NCI-H345 (cell line): ENCODE measurements around the gene LOX.

ENCODE experiments used
- DNase-seq: peaks from one replicate; lab custom pipeline; 2025; lab: John Stamatoyannopoulos, UW

LOX gene

DNA sequence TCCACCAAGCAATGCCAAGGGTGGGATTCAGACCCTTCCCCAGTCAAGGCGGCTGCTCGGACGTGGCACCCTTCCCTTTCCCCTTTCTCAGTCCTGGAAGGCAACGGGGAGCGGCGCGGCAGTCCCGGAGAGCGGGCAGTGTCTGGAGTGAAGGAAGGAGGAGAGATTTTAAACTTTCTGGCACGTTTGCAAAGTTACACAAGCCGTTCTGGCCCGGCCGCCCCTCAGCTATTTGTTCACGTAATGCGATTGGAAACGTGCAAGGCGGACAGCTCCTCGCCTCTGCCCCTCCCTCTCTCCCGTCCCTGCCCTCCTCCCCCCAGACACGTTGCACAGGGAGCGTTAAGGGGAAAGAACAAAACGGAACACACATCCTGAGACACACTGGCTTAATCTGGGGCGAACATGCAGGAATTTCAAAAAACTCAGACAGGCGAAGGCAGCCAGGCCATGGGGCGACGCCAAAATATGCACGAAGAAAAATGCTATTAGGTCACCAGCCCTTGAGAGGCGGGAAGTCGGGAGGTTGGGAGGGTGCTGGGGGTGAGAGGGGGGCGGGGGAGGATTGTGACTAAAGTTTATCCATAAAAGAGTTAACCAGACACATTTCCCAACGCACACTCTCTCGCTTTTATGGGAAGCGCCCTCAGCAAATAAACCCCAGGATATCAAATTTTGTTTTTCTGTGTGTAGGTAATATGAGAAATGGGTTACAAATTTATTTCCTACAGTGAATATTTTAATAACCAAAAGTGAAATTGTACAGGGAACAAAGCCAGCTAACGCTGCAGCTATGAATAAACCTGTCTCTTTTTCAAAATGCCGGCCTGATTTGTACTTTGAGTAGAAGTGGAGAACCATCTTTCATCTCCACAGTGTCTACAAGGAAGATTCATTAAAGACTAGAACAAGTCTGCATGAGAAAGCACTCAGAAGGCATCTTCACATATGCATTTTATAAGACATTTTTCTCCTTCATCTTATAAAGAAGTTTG lies at the start of gene LOX:
LOX (minus strand) TSS at position 144 of the 995 bp plus-strand sequence. CDS start 274 bp downstream, outside the sequence.
- DNase-seq = no peak

DNA sequence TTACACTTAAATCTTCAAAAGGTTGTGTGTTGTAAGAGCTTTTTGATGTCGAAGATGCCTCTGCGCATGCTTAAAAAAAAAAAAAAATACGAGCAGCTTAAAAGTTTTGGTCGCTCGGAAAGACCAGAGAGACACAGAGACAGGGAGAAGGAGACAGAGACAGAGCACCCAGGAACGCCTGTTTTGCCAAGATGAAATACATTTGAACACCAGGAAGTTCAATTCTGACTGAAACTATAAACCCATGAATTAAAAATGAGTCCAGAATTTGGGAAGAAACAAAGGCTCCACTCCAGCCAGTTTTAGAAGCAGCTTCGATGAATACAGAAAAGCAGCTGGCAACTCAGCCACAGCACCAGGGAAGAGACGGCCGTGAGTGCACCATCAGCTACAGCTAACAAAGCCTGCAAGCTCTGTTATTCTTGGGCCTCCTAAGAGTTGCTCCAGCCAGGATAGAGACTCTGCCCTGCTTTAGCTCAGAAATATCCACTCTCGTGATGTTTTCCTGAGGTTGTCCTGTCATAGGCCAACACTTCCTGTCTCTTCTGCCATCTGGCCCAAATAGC lies 48.8 kb upstream of the LOX start:
- no peak for DNase-seq

GRCh38 chr5:122126177-122126755 lies 48.2 kb upstream of the LOX start:
- no peak for DNase-seq

- DNase-seq = no peak
These were observed 46.7 kb upstream of the LOX start for GRCh38 chr5:122124766-122125165.

DNA sequence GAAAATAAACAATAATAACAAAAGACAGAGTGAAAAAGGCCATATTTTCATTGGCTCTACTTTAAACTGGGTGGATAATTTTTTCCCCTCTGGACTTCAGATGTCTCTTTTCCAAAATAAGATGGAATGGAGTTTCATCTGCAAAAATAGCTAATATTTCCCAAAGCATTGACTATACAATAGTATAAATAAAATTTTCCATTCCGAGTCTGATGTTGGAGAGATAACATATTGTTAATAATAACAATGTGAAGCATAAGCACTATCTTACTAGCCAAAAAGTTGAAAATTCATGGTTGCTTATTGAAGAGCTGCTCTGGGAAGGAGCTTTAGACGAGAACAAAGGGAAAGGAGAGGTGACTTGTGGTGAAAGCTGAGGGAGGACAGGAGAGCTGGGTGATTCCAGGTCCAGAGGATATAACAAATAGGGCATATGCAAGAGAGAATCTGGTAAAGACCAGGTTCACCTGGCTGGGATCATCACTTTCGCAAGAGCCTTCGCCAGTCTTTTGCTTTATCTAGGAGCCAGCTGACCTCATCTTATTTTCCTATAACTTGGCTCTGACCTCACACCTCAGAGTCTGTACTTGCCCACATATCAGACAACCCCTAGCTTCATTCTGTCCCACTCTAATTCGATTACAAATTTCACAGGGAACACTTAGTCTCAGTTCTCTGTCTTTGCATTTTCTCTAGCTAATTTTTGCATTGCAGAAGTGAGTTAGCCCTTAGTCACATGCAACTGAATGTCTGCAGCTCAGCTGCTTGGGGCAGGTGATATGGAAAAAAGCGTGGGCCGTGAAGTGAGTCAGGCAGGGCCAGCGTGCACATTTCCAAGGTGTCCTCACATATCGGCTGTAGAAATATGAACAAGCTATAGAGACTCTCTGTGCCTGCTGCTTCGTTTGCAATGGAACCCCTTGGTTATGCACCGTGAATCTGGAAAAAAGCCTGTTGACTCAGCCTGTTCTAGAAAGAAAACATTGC lies 43.7 kb upstream of the LOX start:
- no peak for DNase-seq

DNA sequence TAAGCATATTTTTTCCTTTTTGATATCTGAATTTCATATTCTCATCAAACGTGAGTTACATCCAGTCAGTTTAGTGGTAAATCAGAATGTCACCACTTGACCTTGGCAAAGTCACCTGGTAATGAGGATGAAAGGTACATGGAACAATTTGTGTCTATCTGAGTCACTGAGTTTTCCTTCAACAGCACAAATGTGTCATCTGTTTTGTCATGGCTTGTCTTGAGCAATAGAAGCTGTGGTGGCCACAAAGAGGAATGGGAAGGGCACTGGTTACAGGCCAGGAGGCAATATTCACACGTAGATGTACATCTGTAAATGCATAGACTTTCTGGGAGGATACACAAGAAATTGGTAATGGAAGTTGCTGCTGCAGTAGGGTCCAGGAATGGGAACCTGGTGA lies 42.9 kb upstream of the LOX start:
- DNase-seq = no peak

- DNase-seq = no peak
These were observed 42.4 kb upstream of the LOX start for GRCh38 chr5:122120493-122120892.

- no peak for DNase-seq
These were observed 41.1 kb upstream of the LOX start for GRCh38 chr5:122119205-122119604.

DNA sequence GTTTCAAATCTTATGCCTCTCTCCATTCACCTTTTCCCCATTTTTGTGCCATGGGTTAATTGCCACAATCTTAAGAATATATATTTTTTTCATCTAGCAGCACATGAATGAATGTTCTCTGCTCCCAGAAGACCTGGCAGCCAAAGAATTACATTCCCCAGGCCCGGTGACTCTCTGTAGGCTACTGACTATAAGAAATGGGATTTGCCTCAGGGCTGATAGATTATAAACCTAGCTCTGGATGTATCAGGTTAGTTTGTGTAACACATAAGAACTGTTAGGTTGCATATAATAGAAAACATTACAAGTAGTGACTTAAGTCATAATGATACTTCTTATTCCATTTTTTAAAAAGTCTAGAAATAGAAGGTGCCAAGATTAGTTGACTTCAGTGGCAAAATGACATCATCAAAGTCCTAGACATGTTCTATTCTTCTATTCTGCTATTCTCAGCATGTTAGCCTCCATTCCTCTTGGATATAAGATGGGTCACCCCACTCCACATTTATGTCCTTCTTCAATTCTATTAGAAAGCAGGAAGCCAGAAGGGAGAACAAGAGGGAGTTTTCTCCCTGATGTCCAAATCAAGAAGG lies 40.4 kb upstream of the LOX start:
- no peak for DNase-seq

DNA sequence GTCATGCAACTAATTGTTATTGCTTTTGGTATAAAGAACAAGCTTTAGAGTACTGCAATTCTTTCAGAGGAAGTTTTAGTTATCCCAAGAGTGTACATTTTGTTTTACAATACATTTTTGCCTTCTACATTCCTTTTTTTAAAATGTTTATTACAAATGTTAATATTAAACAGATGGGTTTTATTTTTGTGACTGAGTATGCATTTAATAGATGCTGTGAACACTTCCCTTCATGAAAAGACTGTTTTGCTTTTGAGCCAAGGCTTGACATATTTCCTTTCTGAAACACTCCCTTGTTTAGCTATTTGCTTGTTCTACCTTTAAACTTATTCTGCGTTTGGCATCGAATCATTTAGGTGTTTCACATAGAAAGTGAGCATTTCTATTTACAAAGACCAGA lies 36.4 kb upstream of the LOX start:
- no peak for DNase-seq

DNA sequence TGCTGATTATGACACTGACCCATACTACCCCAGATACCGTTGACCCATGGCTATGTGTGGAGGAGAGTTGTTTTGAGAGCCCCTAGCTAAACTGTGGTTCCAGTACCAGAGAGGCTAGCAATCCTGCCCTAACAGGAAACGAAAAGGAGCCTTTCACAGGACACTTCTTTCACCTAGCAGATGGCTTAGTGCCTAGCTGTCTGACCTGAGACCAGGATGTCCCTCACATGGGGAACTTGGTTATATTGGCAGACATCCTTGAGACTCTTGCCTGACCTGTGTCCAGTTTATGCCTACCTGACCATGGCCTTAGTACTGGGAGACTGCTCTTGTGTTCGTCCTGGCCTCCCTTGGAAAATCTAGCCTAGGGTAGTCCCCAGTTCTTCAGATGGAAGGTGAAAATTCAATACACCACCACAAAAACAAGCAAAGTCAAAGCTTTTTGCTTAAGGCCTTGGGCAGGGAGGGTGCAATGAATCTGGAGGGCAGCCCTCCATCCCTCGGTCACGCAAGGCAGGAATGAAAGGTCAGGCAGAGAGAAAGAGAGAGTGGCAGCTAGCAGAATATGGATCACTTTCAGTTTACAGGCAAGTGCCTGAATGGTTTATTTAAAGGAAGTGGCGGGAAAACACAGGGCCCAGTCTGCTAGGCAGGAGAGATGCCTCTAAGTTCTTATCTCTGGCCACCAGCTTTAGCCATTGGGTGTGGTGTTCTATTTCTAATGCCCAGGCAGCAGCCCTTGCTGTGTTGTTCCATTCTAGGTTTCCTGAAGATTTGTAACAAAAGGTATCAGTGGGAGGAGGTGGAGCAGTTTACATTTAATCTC lies 34.9 kb upstream of the LOX start:
- DNase-seq = no peak

DNA sequence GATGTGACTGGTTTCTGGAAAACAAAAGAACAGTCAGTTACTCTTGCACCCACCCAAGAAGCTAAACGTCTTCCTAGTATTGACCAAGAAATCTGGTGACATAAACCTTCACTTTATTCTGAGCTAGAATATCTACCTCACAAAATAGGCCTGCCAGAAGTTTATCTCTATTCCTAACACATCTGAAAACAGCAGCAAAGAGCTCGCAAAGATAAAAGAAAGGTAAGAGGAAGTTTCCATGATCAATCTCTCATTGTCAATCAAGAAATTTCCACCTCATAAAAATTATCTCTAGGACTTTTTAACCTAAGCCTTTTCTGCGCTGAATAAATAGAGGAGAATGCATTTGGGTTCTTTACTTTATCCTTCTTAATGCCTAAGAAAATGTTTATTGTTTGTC lies 34.0 kb upstream of the LOX start:
- no peak for DNase-seq

DNA sequence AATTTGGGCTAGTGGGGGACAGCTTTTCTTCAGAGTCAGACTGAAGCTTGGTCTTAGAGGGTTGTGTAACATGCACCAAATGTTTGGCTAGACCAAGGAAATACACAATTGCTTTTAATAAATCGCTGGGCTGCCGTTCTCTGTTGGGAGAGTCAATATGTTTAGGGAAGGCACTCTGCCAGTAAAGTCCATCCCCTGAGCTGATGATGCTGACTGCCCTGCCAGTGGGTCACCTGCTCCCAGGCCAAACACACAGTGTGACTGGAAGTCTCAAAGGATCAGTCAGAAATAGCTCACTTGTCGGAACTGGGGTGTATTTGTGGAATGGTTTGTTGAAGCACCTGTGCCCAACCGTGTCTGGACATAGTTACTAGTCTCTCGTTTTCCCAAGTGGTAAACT lies 33.4 kb upstream of the LOX start:
- DNase-seq = no peak

- no peak for DNase-seq
These were observed 32.9 kb upstream of the LOX start for GRCh38 chr5:122110987-122111386.

DNA sequence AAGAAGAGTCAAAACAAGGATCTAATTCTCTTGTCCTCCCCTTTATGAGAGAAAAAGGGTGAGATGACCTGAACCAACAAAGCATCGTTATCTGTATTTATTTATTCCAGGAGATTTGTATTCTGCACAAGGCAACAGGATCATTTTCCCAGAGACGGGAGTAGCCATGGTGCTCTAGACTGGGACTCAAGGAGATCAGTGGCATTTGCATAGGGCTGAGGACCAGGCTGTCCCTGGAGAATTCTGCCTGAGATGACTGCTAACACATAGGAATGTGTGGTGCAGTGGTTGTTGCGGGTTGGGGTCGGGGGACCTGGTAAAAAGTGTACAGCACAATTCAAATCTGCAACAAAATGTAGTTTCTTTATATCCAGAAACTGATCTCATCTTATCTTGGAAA lies 29.0 kb upstream of the LOX start:
- no peak for DNase-seq

DNA sequence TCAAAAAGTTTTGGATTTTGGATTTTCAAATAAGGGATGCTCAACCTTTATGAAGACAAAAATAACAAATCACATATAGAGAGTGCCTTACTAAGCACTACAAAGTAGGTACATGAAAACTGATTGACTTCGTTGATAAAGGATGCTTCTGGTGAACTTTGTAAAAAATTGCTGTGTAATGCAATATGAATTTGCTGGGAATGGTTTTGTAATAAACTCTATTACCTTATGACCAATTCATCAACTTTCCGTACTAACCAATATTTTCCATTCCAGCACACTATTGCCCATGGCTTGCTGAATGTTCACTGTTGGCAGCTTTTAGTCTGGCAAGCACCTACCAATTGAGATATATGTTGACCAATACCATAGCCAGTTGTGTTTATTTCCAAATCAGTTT lies 27.9 kb upstream of the LOX start:
- DNase-seq = no peak

GRCh38 chr5:122102825-122103224 lies 24.8 kb upstream of the LOX start:
- no peak for DNase-seq

DNA sequence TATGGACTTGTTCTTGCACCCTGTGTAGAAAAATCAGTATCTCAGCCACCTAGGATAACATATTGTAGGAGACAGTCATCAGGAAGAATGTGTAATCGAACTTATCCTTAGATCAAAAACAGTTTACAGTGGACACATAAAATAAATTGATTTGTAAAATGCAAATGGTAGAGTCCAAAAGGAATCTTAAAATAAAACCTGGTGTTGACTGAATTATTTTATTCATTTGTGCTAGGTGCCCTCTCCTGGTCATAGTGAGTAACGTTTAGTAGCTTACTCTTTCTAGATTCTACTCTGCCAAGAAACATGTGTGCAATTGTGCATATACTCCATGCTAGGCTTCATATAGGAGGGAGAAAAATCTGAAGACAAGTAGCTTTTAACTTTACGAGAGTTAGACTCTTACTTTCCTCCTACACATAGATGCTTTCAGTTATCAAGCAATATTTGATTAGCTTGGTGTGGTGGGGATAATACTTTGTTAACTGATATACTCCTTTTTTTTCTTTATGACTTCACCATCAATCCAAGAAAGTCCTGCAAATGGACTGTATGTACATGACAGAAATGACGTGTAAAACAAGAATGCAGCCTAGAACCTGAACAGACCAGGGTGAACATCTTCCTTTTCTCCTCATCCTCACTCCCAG lies 23.7 kb upstream of the LOX start:
- peak; percentile 4 for DNase-seq

GRCh38 chr5:122099060-122099790 lies 21.2 kb upstream of the LOX start:
- no peak for DNase-seq
